ENCODE measurements around the gene PHETA2. TPM values are rescaled to one million over a fixed set of nuclear protein-coding genes. Genes with fewer than 3 reads are reported as not detected.

Gene PHETA2
- total RNA-seq, 6 donors from 2014 or later = 7.3 to 18.5 (median 13.6) TPM

- DNase-seq (no peak), ATAC-seq (ENCODE audit: low FRiP score in 2 of 2) (no peak)
- TF ChIP-seq CTCF (IDR thresholded peaks at IDR 0.05) (no peak), POLR2AphosphoS5 (IDR thresholded peaks at IDR 0.05) (no peak), EP300 (IDR thresholded peaks at IDR 0.05) (no peak), POLR2A (IDR thresholded peaks at IDR 0.05) (no peak)
- H3K4me1 ChIP-seq = peaks cover 32 to 53% (median 36%) of the 10 kb centered on the region in 4 donors
- no peaks in the 10 kb centered on the region for H3K27me3 ChIP-seq
- 81 to 86% methylated on average over 8 of the region's 8 CpGs for WGBS, 2 donors
- no peak overlapping the region for H3K27ac ChIP-seq
- no peak overlapping the region for H3K4me3 ChIP-seq
- H3K9me3 ChIP-seq = no peaks in the 10 kb centered on the region
- H3K36me3 ChIP-seq = peaks cover 0 to 26% (median 14%) of the 10 kb centered on the region in 4 donors
Measured at GRCh38 chr22:42072606-42073330, 1.3 kb upstream of the PHETA2 start.

GRCh38 chr22:42073621-42074041 is 417 bp upstream of the PHETA2 start:
- Histone ChIP-seq H3K9me3 (no peaks in the 10 kb centered on the region), H3K27me3 (no peaks in the 10 kb centered on the region), H3K4me1 (peaks cover 37 to 56% (median 41%) of the 10 kb centered on the region in 4 donors), H3K36me3 (peaks cover 0 to 30% (median 11%) of the 10 kb centered on the region in 4 donors), H3K4me3 (peak overlapping the region in 3 of 4 donors; percentile 75 to 81 (median 76)), H3K27ac (peak overlapping the region; percentile 86 to 97 (median 96))
- DNase-seq = no peak
- TF ChIP-seq CTCF (IDR thresholded peaks at IDR 0.05) (no peak), EP300 (IDR thresholded peaks at IDR 0.05) (no peak), POLR2A (IDR thresholded peaks at IDR 0.05) (no peak), POLR2AphosphoS5 (IDR thresholded peaks at IDR 0.05) (no peak)
- ATAC-seq (ENCODE audit: low FRiP score in 2 of 2) = no peak
- 77 to 78% methylated on average over 10 to 14 of the region's 14 CpGs for WGBS, 2 donors

GRCh38 chr22:42074846-42075676 is 1.0 kb downstream of the PHETA2 start:
- peak overlapping the region; percentile 61 to 81 (median 76) for H3K4me3 ChIP-seq
- H3K9me3 ChIP-seq = no peaks in the 10 kb centered on the region
- 64 to 70% methylated on average over 8 to 9 of the region's 9 CpGs for WGBS, 2 donors
- H3K27ac ChIP-seq = peak overlapping the region; percentile 86 to 97 (median 96)
- DNase-seq = no peak
- TF ChIP-seq EP300 (IDR thresholded peaks at IDR 0.05) = no peak
- no peak for TF ChIP-seq POLR2AphosphoS5 (IDR thresholded peaks at IDR 0.05)
- peak in 1 of 6 experiments; percentile 18 for TF ChIP-seq CTCF (IDR thresholded peaks at IDR 0.05)
- peaks cover 33 to 49% (median 38%) of the 10 kb centered on the region in 4 donors for H3K4me1 ChIP-seq
- H3K36me3 ChIP-seq = peaks cover 0 to 30% (median 11%) of the 10 kb centered on the region in 4 donors
- no peak for ATAC-seq (ENCODE audit: low FRiP score in 2 of 2)
- H3K27me3 ChIP-seq = no peaks in the 10 kb centered on the region

- no peaks in the 10 kb centered on the region for H3K9me3 ChIP-seq
- peaks cover 35 to 54% (median 38%) of the 10 kb centered on the region in 4 donors for H3K4me1 ChIP-seq
- H3K27ac ChIP-seq = no peak overlapping the region
- no peak overlapping the region for H3K4me3 ChIP-seq
- no peak for ATAC-seq (ENCODE audit: low FRiP score in 2 of 2)
- H3K27me3 ChIP-seq = no peaks in the 10 kb centered on the region
- DNase-seq = no peak
- H3K36me3 ChIP-seq = peaks cover 0 to 36% (median 11%) of the 10 kb centered on the region in 4 donors
- WGBS, 2 donors = 93 to 95% methylated on average over 17 to 20 of the region's 20 CpGs
- TF ChIP-seq CTCF (IDR thresholded peaks at IDR 0.05) (no peak), POLR2A (IDR thresholded peaks at IDR 0.05) (no peak), EP300 (IDR thresholded peaks at IDR 0.05) (no peak), POLR2AphosphoS5 (IDR thresholded peaks at IDR 0.05) (no peak)
Measured at GRCh38 chr22:42076764-42077485, 2.9 kb downstream of the PHETA2 start.
